SKM-1 treated with dmso at 0.1 percent for 144 hours (cell line): ENCODE data around the gene UGT3A1.

Experiments
- DNase-seq: peaks from one replicate; lab custom pipeline; 2025; ENCODE audit not compliant: unreplicated experiment; lab: John Stamatoyannopoulos, UW

The UGT3A1 gene

DNA sequence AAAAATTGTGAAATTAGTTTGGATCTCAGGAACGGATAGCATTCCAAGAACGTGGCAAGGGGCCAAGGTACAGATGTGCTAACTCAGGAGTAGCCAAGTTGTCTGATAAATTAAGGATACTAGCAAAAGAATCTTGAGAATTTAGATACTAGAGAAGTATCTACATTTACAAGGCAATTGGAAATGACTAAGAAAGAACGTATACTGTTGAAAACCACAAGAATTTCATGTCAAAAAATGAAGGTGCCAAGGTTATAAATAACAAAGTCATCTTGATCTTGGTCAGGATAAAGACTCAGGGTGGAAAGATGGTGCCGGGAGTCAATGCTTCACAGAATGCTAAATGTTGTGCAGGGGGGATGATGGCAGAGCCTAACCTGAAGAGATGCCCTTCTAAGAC is 72.0 kb downstream of the UGT3A1 start:
- DNase-seq, result no peak

DNA sequence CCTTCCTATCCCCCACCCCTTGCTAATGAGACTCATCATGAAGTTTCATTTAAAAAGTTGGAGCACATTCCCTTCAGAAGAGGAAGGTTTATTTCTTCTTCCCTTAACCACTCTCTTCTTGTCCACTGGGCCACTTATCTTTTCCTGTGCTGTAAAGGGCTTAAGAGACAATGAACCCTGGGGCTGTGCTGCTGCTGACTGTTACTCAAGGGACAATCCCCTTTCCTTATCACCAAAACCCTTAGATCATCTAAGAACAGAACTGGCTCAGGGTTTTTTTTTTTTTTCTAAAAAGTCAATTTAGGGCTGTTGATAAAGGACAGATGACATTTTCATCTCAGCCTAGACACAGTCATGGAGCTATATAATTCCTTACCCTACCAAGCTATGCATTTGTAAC is 82.4 kb downstream of the UGT3A1 start:
- no peak for DNase-seq

DNA sequence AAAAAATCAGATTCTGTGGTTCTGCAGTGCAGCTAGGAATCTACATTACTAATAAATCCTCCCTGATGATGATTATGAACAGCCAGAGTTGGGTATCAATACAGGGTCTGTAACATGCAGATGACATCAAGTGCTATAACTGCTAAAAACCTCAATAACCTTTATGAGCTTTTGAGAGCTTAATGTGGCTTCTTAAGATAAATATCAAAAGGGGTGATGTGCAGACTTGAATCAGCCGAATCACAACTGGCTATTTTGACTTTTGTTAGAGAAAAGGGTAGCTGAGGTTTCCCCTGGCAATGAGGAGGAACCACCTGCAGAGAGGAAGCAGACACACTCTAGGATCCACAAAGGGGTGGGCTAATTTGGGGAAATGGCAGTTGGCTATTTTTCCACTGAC is 83.0 kb downstream of the UGT3A1 start:
- DNase-seq, result no peak

DNA sequence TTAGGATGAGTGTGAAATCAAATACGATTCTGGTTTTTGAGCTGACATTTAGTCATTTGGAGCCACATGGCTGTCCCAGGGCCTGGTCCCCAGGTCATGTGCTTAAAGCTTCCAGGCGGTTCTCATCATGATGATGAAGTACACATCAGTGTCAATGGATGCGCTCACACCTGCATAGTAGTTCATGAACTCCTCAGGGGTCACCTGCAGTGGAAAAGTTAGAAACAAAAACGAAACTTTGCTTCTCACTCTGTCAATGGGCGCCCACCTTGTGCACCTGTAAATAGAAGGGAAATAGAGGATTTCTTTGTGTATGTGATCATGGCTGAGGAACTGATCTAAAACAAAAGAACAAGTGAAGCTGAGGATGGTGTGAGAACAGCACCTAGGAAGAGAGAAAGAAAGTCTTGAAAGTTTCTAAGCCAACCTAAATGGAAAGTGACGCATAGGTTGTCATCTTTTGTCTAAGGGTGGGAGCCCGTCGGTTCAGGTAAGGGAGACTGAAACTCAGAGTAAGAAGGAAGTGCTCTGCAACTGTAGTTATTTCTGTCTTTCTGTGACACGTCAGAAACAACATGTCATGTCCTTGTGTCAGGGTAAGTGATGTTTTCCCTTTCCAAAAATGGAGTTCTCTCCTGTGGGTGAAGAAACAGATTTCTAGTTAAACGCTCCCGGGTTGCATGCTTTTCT is 86.6 kb downstream of the UGT3A1 start:
- DNase-seq, result no peak

DNA sequence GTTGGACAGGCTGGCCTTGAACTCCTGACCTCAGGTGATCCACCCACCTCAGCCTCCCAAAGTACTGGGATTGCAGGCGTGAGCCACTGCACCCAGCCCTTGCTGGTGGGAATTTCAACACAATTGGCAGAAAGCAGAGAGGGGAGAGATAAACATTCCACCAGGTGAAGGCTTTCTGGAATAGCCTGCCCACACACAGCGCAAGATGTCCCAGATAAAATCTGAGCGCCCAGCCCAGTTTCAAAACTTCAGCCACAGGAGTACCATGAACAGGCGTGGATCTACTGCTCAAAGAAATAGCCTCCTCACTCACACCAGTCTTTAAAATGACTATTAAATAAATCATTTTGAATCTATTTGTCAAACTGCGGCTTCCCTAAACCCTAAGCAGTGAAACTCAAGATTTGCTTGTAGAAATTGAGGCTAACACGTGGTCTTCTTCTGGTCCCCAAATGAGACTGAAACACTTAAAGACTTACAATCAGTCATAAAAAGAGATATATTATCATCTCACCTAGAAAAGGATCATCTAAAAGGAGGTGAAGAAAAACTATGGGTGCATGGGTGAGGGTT is 87.5 kb downstream of the UGT3A1 start:
- no peak for DNase-seq

DNA sequence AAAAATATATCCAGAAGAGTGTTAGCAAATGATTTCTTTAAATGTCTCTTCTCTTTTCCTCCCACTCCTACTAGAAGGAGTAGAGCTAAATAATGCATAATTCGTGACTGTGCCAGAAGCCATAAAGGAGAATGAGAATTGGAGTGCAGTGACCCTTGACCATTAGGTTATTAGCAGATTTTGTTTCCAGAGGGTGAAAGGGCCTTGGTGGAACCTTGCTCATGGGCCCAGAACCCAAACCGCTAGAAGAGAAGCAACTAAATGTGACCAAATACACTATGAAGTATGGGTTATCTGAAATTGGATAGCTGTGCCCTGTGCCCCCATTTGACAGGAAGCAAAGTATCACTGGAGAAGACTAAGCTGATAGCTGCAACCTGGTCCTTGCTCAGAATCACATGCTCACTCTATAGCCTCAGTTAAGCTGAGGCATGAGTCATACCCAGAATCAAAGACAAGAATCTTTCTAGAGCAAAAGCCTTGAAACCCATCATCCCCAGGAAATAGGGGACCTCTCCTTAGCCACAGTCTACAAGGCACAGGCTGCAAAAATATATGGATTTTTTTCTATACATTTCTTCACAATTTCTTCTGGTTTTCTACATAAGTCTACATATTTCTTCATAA is 89.0 kb downstream of the UGT3A1 start:
- no peak for DNase-seq
